ENCODE data around the gene DDX23. TPM values are rescaled to one million over a fixed set of nuclear protein-coding genes. Genes with fewer than 3 reads are reported as not detected.

DDX23 gene
- total RNA-seq, 1 experiment from 2014 or later, result 107 TPM

DNA sequence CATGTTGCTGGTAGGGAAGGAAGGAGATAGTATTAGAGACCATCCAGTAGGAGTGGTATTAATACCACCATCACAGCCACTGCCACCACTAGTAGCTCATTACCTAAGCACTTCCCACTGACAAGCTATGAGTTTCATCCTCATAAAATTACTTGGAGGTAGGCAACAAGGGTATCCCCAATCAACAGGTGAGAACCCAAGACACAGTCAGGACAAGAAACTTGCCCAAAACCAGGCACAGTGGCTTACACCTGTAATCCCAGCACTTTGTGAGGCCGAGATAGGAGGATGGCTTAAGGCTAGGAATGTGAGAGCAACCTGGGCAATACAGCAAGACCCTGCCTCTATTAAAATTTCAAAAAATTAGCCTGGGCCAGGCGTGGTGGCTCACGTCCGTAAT, 68.5 kb downstream of the DDX23 start (continued):
- TF ChIP-seq, protein P1, sequence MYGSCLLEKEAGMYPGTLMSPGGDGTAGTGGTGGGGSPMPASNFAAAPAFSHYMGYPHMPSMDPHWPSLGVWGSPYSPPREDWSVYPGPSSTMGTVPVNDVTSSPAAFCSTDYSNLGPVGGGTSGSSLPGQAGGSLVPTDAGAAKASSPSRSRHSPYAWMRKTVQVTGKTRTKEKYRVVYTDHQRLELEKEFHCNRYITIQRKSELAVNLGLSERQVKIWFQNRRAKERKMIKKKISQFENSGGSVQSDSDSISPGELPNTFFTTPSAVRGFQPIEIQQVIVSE (CRISPR knock-in tag; IDR thresholded peaks at IDR 0.05; ENCODE audit: borderline replicate concordance), result no peak
- TF ChIP-seq FOXP1 (CRISPR knock-in tag; IDR thresholded peaks at IDR 0.05; ENCODE audit: borderline replicate concordance), result no peak

DNA sequence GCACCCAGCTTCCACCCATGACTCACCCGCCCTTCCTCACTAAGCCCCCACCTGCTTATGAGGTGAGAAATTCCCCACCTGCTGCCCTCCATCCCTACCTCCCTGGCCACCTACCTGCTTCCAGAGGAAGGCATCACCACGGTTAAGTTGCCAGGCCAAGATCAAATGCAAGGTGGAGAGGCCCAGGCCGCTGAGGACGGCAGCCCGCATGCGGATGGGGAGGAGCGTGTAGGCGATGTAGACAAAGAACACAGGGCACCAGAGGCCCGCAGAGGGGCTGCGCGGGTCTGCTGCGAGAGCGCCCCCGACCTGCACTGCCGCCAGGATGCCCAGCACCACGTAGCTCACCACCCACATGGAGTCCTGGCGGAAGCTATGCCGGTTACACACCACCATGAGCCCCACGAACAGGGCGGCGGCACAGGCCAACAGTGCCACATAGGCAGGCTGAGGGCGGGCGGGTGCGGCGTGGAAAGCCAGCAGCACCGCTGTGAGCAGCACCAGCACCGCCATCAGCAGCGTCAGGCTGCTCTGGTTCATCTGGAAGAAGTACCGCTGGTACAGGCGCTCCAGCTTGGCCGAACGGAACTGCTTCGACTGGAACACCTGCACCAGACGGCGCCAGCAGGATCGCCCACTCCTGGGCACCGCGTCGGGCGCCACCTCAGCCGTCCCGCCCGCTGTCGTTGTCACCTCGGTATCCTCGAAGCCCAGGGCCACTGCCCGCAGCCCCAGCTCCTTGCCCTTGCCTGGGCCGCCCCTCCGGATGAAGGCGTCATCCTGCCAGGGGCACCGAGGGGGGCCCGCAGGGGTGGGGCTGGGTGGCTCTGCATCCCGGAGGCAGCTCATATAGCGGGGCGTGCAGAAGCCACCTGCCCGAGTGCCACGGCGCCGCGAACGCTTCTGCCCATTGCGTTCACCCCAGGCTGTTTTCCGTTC, 69.2 kb downstream of the DDX23 start:
- Mint-ChIP-seq H3K36me3 (no peaks in the 10 kb centered on the region), H3K27me3 (ENCODE audit: low read depth) (peaks cover 10% of the 10 kb centered on the region), H3K9me3 (no peaks in the 10 kb centered on the region), H3K4me3 (no peak overlapping the region), H3K27ac (no peak overlapping the region), H3K4me1 (peaks cover 17% of the 10 kb centered on the region)
- ChIA-PET POLR2A (interaction anchor here (0.6 kb wide), 1 partner anchor 31 kb away, joined by 4 read pairs; no protein-coding TSS in a partner anchor), CTCF (interaction anchor here (1.0 to 2.0 kb wide), 3 partner anchors 12 to 32 kb away, joined by 3 to 5 read pairs (median 4); no protein-coding TSS in a partner anchor)
- ATAC-seq (peak; percentile 20), DNase-seq (ENCODE audit: low spot score) (no peak)
- TF ChIP-seq, protein P2, sequence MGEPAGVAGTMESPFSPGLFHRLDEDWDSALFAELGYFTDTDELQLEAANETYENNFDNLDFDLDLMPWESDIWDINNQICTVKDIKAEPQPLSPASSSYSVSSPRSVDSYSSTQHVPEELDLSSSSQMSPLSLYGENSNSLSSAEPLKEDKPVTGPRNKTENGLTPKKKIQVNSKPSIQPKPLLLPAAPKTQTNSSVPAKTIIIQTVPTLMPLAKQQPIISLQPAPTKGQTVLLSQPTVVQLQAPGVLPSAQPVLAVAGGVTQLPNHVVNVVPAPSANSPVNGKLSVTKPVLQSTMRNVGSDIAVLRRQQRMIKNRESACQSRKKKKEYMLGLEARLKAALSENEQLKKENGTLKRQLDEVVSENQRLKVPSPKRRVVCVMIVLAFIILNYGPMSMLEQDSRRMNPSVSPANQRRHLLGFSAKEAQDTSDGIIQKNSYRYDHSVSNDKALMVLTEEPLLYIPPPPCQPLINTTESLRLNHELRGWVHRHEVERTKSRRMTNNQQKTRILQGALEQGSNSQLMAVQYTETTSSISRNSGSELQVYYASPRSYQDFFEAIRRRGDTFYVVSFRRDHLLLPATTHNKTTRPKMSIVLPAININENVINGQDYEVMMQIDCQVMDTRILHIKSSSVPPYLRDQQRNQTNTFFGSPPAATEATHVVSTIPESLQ (CRISPR knock-in tag; IDR thresholded peaks at IDR 0.05), result no peak
- TF ChIP-seq, protein P3, sequence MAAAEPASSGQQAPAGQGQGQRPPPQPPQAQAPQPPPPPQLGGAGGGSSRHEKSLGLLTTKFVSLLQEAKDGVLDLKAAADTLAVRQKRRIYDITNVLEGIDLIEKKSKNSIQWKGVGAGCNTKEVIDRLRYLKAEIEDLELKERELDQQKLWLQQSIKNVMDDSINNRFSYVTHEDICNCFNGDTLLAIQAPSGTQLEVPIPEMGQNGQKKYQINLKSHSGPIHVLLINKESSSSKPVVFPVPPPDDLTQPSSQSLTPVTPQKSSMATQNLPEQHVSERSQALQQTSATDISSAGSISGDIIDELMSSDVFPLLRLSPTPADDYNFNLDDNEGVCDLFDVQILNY (CRISPR knock-in tag; IDR thresholded peaks at IDR 0.05), result no peak
- TF ChIP-seq NFE2L1 (CRISPR knock-in tag; IDR thresholded peaks at IDR 0.05), result no peak
- TF ChIP-seq, protein P4, sequence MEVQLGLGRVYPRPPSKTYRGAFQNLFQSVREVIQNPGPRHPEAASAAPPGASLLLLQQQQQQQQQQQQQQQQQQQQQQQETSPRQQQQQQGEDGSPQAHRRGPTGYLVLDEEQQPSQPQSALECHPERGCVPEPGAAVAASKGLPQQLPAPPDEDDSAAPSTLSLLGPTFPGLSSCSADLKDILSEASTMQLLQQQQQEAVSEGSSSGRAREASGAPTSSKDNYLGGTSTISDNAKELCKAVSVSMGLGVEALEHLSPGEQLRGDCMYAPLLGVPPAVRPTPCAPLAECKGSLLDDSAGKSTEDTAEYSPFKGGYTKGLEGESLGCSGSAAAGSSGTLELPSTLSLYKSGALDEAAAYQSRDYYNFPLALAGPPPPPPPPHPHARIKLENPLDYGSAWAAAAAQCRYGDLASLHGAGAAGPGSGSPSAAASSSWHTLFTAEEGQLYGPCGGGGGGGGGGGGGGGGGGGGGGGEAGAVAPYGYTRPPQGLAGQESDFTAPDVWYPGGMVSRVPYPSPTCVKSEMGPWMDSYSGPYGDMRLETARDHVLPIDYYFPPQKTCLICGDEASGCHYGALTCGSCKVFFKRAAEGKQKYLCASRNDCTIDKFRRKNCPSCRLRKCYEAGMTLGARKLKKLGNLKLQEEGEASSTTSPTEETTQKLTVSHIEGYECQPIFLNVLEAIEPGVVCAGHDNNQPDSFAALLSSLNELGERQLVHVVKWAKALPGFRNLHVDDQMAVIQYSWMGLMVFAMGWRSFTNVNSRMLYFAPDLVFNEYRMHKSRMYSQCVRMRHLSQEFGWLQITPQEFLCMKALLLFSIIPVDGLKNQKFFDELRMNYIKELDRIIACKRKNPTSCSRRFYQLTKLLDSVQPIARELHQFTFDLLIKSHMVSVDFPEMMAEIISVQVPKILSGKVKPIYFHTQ (CRISPR knock-in tag; IDR thresholded peaks at IDR 0.05), result no peak
- no peak for TF ChIP-seq ELF4 (CRISPR knock-in tag; IDR thresholded peaks at IDR 0.05; ENCODE audit: low read depth)
- TF ChIP-seq FOXK1 (CRISPR knock-in tag; IDR thresholded peaks at IDR 0.05), result no peak
- TF ChIP-seq ZNF138 (CRISPR knock-in tag; conservative IDR thresholded peaks at IDR 0.05), result no peak
- no peak for TF ChIP-seq GTF2I (CRISPR knock-in tag; conservative IDR thresholded peaks at IDR 0.05)

DNA sequence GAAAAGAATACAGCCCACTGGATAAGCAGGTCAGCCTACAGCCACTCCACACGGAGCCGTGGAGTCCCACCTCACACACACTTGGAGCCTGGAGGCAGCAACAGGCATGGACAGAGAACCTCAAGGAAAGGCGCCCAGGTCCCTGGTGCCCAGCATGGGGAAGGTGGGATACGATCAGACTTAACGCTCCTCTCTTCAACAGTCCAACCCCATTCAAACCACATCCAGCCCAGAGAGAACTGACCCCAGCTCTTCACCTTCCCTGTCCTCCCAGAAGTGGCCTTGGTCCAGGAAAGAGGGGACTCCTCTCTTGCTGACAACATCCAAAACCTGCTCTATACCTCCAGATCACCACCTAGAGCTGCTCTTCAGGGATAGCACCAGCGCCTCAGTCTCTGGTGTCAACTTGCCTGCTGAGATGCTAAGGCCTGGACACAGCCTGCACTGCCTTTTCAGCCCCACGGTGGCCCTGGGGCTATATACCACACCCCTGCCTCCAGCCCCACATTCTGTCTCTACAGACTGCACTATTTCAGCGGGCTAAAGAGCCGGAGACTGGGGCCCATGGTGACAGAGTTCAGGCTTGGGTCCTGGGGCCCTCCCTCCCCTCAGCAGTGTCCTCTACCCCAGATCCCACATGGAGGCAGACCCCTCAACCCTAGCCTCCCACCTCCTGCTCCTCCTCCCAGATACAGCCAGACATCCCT, 70.1 kb downstream of the DDX23 start:
- ATAC-seq (no peak), DNase-seq (ENCODE audit: low spot score) (no peak)
- no peak overlapping the region for H3K27ac Mint-ChIP-seq
- POLR2A ChIA-PET, result no interaction called here
- no peaks in the 10 kb centered on the region for H3K9me3 Mint-ChIP-seq
- CTCF ChIA-PET, result interaction anchor here (2.0 kb wide), 1 partner anchor 12 kb away, joined by 5 read pairs; no protein-coding TSS in a partner anchor
- H3K36me3 Mint-ChIP-seq, result no peaks in the 10 kb centered on the region
- H3K4me1 Mint-ChIP-seq, result peaks cover 18% of the 10 kb centered on the region
- no peak overlapping the region for H3K4me3 Mint-ChIP-seq
- H3K27me3 Mint-ChIP-seq (ENCODE audit: low read depth), result peaks cover 3% of the 10 kb centered on the region
- TF ChIP-seq CREB1 (CRISPR knock-in tag; IDR thresholded peaks at IDR 0.05) (no peak), EMX1 (CRISPR knock-in tag; IDR thresholded peaks at IDR 0.05) (no peak), FOXK1 (CRISPR knock-in tag; IDR thresholded peaks at IDR 0.05) (no peak), HMGA2 (CRISPR knock-in tag; IDR thresholded peaks at IDR 0.05) (no peak), ZNF671 (CRISPR knock-in tag; IDR thresholded peaks at IDR 0.05) (no peak)
- TF ChIP-seq, protein P5, sequence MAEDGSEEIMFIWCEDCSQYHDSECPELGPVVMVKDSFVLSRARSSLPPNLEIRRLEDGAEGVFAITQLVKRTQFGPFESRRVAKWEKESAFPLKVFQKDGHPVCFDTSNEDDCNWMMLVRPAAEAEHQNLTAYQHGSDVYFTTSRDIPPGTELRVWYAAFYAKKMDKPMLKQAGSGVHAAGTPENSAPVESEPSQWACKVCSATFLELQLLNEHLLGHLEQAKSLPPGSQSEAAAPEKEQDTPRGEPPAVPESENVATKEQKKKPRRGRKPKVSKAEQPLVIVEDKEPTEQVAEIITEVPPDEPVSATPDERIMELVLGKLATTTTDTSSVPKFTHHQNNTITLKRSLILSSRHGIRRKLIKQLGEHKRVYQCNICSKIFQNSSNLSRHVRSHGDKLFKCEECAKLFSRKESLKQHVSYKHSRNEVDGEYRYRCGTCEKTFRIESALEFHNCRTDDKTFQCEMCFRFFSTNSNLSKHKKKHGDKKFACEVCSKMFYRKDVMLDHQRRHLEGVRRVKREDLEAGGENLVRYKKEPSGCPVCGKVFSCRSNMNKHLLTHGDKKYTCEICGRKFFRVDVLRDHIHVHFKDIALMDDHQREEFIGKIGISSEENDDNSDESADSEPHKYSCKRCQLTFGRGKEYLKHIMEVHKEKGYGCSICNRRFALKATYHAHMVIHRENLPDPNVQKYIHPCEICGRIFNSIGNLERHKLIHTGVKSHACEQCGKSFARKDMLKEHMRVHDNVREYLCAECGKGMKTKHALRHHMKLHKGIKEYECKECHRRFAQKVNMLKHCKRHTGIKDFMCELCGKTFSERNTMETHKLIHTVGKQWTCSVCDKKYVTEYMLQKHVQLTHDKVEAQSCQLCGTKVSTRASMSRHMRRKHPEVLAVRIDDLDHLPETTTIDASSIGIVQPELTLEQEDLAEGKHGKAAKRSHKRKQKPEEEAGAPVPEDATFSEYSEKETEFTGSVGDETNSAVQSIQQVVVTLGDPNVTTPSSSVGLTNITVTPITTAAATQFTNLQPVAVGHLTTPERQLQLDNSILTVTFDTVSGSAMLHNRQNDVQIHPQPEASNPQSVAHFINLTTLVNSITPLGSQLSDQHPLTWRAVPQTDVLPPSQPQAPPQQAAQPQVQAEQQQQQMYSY (CRISPR knock-in tag; IDR thresholded peaks at IDR 0.05), result no peak
- TF ChIP-seq, protein P6, sequence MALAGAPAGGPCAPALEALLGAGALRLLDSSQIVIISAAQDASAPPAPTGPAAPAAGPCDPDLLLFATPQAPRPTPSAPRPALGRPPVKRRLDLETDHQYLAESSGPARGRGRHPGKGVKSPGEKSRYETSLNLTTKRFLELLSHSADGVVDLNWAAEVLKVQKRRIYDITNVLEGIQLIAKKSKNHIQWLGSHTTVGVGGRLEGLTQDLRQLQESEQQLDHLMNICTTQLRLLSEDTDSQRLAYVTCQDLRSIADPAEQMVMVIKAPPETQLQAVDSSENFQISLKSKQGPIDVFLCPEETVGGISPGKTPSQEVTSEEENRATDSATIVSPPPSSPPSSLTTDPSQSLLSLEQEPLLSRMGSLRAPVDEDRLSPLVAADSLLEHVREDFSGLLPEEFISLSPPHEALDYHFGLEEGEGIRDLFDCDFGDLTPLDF (CRISPR knock-in tag; IDR thresholded peaks at IDR 0.05), result no peak
- TF ChIP-seq, protein P7, sequence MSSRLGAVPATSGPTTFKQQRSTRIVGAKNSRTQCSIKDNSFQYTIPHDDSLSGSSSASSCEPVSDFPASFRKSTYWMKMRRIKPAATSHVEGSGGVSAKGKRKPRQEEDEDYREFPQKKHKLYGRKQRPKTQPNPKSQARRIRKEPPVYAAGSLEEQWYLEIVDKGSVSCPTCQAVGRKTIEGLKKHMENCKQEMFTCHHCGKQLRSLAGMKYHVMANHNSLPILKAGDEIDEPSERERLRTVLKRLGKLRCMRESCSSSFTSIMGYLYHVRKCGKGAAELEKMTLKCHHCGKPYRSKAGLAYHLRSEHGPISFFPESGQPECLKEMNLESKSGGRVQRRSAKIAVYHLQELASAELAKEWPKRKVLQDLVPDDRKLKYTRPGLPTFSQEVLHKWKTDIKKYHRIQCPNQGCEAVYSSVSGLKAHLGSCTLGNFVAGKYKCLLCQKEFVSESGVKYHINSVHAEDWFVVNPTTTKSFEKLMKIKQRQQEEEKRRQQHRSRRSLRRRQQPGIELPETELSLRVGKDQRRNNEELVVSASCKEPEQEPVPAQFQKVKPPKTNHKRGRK (CRISPR knock-in tag; IDR thresholded peaks at IDR 0.05; ENCODE audit: borderline replicate concordance), result no peak

Measured in WTC11 (cell line).